Thyroid gland (tissue), 4 donors: ENCODE measurements around the gene TSTD2.

Source experiments
- POLR2A ChIP-seq, 2 donors: fragments of 450-650 bp; IDR thresholded peaks; one replicate each; pipeline ENCODE4 v1.6.1; 2017; ENCODE audit warnings: antibody characterized with exemption in 2 of 2, mild to moderate bottlenecking in 2 of 2, moderate library complexity in 1 of 2
- TF ChIP-seq, protein P1 (sequence below), 6 experiments: fragments of 200-600 bp in 3 of 6; fragments of 450-650 bp in 3 of 6; sonication (generic) in 3 of 6; IDR thresholded peaks; one replicate each; pipeline ENCODE4 v1.5.1; 2016 to 2019; ENCODE audit warnings: antibody characterized with exemption in 6 of 6, mild to moderate bottlenecking in 2 of 6, inconsistent platforms in 1 of 6, moderate library complexity in 1 of 6

DNA sequence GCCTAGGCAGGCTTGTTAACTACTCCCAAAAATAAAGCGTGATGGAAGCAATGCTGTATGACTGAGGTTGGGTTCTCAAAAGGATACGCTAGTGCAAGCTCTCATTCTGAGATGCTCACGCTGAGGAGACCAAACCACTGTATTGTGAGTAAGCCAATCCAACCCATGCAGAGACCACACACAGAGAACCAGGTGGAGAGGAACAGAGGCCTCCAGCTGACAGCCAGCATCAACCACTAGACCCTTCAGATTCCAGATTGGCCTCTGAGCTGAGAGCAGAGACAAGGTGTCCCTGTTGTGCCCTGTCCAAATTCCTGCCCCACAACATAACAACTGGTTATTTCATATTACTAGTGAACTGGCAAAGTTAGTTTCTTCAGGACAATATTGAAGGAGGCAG is 4.5 kb downstream of the TSTD2 start:
- TF ChIP-seq, protein P1, sequence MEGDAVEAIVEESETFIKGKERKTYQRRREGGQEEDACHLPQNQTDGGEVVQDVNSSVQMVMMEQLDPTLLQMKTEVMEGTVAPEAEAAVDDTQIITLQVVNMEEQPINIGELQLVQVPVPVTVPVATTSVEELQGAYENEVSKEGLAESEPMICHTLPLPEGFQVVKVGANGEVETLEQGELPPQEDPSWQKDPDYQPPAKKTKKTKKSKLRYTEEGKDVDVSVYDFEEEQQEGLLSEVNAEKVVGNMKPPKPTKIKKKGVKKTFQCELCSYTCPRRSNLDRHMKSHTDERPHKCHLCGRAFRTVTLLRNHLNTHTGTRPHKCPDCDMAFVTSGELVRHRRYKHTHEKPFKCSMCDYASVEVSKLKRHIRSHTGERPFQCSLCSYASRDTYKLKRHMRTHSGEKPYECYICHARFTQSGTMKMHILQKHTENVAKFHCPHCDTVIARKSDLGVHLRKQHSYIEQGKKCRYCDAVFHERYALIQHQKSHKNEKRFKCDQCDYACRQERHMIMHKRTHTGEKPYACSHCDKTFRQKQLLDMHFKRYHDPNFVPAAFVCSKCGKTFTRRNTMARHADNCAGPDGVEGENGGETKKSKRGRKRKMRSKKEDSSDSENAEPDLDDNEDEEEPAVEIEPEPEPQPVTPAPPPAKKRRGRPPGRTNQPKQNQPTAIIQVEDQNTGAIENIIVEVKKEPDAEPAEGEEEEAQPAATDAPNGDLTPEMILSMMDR (IDR thresholded peaks at IDR 0.05): no peak
- no peak for TF ChIP-seq POLR2A (IDR thresholded peaks at IDR 0.05)
